Amygdala (tissue), 56 donors: ENCODE measurements around the gene CD47.

Experiments used
- DNase-seq, 56 donors: peaks; one replicate each; lab custom pipeline; 2025; lab: John Stamatoyannopoulos, UW

Gene CD47

GRCh38 chr3:108118038-108118768, 27.4 kb upstream of the CD47 start:
- no peak for DNase-seq

- DNase-seq, result no peak
Observed at GRCh38 chr3:108117241-108117775, 26.5 kb upstream of the CD47 start.

GRCh38 chr3:108114423-108115065, 23.7 kb upstream of the CD47 start:
- no peak for DNase-seq

GRCh38 chr3:108113975-108114374, 23.1 kb upstream of the CD47 start:
- no peak for DNase-seq

GRCh38 chr3:108110934-108111333, 20.1 kb upstream of the CD47 start:
- no peak for DNase-seq

GRCh38 chr3:108108416-108108815, 17.6 kb upstream of the CD47 start:
- DNase-seq, result no peak

GRCh38 chr3:108106449-108106848, 15.6 kb upstream of the CD47 start:
- no peak for DNase-seq

GRCh38 chr3:108106031-108106430, 15.2 kb upstream of the CD47 start:
- no peak for DNase-seq

- peak in 9 of 56 donors; percentile 7 to 56 (median 20) for DNase-seq
Observed at GRCh38 chr3:108103886-108104797, 13.3 kb upstream of the CD47 start.

GRCh38 chr3:108103040-108103751, 12.4 kb upstream of the CD47 start:
- DNase-seq, result no peak

- DNase-seq, result no peak
Observed at GRCh38 chr3:108102420-108103039, 11.7 kb upstream of the CD47 start.

- DNase-seq, result no peak
Observed at GRCh38 chr3:108100906-108101660, 10.3 kb upstream of the CD47 start.

- peak in 1 of 56 donors; percentile 3 for DNase-seq
Observed at GRCh38 chr3:108099679-108100428, 9.0 kb upstream of the CD47 start.

- DNase-seq, result no peak
Observed at GRCh38 chr3:108099244-108099643, 8.4 kb upstream of the CD47 start.

- no peak for DNase-seq
Observed at GRCh38 chr3:108098003-108098370, 7.2 kb upstream of the CD47 start.

- no peak for DNase-seq
Observed at GRCh38 chr3:108097322-108098002, 6.6 kb upstream of the CD47 start.

GRCh38 chr3:108096532-108097321, 5.9 kb upstream of the CD47 start:
- DNase-seq, result no peak
